GM21723 (cell line): ENCODE data around the gene TMEM184C.

Source experiments
- ATAC-seq: cut with Tn5 transposase; IDR thresholded peaks from one replicate; pipeline ENCODE4 v1.9.1; 2021; ENCODE audit warnings: mild to moderate bottlenecking, moderate library complexity; ENCODE audit not compliant: unreplicated experiment

TMEM184C gene

DNA sequence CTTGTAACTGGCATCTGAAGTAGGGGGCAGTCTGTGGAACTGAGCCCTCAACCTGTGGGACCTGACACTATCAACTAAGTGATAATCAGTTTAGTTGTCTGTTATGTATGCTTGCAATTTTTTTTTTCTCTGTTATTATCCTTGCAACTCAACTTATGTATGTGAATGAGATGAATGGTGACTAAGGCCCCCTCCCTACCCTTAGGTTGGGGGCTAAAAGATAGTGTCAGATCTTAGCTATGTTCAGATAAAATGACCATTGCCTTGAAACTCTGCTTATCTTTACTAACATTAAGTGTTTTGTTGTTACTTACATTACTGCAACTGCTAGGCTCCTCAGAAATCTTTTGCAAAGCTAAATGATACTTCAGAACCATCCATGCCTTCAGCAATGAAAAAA lies 31.5 kb downstream of the TMEM184C start:
- ATAC-seq, result no peak

DNA sequence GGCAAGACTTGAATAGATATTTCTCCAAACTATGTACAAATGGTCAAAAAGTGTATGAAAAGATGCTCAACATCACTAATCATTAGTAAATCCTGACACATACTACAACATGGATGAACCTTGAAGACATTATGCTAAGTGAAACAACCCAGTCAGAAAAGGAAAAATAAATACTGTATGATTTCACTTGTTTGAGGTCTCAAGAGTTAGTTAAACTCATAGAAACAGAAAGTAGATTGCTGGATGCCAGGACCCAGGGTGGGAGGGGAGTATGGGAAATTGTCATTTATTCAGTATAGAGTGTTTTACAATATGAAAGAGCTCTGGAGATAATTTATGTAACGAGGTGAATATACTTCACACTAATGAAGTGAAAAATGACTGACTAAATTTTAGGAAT lies 34.4 kb downstream of the TMEM184C start:
- no peak for ATAC-seq

DNA sequence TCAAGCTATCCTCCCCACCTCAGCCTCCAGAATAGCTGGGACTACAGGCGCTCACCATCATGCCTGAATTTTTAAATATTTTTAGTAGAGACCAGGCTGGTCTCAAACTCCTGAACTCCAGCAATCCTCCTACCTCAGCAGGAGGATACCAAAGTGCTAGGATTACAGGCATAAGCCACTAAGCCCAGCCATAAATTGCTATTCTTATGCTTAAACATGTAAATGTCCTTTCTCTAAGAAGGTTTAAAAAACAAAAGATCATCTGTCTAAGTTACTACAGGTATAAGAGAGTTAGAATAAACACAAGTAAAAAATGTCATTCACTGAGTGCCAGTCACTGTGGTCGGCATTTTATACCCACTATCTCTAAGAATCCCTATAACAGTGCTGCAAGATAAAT lies 38.4 kb downstream of the TMEM184C start:
- ATAC-seq, result no peak

DNA sequence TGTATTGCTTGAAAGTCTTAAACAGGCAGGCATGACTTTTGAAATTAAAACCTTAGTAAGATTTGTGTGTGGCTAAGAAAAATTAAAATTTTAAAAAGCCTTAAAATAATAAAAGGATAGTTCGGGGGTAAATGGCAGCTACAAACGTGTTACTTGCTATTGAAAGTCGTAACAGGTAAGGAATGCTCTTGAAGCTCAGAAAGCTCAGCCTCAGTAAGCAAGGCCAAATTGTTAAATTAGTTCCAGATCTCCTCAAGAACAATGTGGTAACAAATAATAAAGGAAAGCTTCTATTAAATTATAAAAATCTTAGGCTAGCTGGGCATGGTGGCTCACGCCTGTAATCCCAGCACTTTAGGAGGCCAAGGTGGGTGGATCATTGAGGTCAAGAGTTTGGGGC lies 41.3 kb downstream of the TMEM184C start:
- no peak for ATAC-seq

DNA sequence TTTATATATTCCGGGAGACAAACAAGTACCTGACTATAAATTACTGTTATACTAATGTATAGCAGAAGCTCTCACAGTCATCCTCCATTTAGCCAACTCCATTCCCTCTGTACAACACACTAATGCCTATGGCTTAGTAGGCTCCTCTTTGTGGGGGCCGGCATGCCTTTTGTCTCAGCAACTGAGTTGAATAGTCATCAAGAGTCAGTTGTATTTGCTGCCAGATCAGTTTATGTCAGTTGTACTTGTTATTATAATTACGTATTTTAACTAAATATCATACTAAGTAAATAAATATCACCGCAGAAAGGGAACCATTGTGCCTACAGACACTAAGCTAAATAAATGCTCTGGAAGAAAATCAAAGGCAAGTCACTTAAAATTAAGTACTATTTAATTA lies 56.9 kb downstream of the TMEM184C start:
- ATAC-seq, result no peak

DNA sequence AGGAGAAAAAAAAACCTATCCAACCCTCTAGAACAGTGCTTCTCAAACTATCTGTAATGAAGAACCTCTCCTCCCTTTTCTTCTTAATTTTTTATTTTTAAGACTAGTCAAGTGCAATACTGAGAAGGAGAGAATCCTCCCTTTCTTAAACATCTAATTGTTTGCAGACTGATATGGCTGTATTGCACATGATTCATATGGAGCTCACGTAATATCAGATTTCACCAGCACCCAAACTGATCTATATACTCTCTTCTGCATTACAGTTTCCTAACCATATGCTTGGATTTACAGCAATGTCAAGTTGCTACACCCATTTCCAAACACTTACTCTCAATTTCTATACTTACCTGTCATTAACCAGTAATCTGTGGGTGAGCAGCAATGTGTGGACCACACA lies 57.3 kb downstream of the TMEM184C start:
- no peak for ATAC-seq

DNA sequence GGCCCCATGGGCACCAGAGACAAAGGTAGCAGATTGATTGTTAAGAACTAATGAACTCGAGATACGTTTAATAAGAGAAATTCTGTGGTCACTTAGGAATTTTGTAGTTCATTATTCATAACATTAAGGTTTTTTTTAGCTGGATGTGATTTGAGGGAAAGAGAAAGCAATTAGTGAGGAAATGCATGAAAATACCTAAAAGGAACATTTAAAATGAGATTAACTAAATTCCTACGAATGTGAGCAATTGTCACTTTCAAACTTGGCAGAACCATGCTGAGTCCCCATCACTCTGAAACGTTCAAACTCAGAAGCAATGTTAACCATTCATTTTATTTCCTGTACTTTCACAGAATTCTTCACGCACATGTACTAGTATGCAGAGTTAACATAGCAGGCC lies 60.9 kb downstream of the TMEM184C start:
- no peak for ATAC-seq

DNA sequence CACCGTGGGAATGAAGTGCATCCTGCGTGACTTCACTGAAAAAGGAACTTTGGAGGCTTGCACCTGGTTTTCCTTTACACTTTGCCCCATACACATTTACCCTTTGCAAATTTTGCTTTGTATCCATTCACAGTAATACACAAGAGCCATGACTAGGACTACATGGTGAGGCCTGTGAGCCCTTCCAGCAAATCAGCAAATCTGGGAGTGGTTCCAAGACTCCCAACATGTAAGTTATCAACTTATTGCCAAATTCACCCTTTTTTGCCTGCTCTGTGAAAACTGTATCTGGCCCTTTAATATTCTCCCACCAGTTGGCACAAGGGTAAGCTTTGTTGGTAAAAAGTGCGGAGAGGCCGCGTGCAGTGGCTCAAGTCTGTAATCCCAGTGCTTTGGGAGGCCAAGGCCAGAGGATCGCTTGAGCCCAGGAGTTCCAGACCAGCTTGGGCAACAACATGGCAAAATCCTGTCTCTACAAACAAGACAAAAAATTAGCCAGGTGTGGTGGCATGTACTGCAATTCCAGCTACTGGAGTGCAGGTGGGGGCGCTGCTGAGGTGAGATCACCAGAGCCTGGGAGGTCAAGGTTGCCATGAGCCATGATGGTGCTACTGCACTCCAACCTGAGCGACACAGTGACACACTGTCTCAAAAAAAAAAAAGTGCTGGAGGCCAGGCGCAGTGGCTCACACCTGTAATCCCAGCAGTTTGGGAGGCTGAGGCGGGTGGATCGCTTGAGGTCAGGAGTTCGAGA lies 61.8 kb downstream of the TMEM184C start:
- ATAC-seq, result no peak

DNA sequence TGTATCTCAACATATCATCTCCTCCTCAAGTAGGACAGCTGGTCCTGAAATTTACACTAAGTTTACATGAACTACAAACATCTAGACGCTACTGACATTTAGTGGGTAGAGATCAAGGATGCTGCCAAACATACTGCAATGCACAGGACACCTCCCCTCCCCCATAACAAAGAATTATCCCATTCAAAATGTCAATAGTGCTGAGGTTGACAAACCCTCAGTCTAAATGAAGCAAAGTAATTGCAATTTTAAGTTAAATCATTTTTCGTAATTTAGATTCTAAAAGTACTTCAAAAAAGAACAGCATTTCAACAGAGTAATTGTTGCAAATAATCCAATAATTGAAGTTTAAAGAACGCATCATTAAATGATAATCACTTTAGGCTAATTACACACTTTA lies 65.6 kb downstream of the TMEM184C start:
- no peak for ATAC-seq

DNA sequence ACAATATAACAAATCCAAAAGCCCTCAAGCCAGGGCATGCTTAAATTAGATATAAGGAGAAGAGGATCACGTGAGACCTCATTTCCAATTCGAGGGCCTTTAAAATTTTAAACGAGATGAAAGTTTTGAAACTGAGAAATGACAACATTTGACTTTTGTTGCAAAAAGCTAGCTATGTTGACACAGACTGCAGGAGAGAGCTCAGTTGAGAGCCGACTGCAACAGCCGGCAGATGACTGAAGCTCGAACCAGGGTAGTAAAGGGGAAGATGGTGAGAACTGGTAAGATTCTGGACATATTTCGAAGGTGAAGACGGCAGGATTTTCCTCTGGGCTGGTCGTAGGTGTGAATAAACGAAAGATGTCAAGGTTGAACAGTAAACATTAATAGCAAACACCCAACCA lies 66.0 kb downstream of the TMEM184C start:
- ATAC-seq, result no peak

DNA sequence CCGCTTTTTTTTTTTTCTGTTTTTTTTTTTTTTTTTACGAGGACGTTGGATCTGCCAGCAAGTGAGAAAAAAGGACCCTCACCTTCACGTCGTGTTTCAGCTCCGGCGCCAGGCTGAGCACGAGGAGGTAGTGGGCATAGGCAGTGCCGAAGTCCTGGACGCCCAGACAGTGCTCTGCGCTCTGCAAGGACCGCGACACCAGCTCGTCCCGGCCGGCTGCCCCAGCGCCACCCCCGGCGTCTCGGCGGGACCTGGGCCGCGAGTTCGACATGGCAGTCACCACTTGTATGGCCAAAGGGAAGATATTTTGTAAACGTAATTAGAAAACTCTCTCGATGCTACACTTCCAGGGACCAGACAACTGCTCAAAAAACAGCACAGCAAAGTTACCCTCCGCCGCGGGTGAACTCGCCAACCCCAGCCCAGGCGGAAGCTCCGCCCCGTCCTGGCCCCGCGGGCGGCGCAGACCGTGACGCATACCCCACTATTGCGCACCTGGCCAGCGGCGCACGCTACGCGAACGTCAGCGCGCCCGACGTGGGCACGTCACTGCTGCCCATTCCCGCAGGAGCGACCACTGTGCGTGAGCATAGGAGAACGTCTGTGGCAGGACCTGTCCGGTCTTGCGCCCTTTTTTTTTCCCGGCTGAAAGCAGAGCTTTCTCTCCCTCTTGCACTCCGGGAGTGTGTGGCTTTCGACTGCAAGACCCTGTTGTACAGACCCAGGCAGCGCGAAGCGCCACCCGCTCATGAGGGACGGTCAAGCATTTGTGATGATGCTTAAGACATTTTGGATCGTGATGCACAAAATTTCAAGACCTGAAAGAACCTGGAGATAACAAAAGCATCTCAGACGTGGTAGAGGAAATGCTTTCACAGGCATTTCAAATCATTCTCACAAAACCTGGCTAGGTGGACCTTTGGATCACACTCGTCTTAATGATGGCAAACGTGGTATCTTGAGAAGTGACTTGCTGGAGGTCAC lies 66.8 kb downstream of the TMEM184C start, which contains the start of gene PRMT9:
TSS of gene PRMT9 (minus strand) at position 447 of the 984 bp plus-strand sequence. CDS start at position 271, 176 bp downstream.
- ATAC-seq, result peak; percentile 100

DNA sequence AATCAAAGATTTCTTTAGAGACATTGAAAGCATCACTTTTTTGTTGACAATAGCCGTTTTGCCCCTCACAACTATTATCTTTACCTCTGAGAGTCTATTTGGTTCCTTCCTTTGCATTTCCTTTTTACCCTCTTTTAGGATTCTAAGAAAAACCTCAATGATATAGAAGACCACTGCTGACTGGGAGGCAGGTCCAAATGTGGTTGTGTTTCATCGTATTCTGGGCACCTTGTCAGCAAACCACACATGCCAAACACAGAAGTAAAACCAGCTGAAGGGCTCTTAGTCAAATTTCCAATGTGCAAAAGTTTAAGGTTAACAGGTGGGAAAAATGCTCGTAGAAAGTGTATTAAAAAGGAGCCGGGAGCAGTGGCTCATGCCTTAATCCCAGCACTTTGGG lies 71.9 kb downstream of the TMEM184C start:
- ATAC-seq, result no peak

DNA sequence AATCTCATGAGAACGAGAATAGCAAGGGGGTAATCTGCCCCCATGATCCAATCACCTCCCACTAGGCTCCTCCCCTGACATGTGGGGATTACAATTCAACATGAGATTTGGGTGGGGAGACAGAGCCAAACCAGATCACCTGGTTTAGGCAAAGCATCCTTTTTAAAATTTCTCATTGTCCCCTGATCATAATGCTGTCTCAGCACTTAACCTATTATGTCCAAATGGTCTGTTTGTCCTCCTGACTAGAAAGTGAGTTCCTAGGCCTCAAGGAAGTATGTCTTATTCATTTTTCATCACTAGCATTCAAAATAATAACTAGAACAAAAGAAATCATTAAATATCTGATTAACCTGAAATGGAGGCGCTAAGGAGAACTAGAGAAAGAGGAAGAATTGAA lies 74.6 kb downstream of the TMEM184C start:
- no peak for ATAC-seq

DNA sequence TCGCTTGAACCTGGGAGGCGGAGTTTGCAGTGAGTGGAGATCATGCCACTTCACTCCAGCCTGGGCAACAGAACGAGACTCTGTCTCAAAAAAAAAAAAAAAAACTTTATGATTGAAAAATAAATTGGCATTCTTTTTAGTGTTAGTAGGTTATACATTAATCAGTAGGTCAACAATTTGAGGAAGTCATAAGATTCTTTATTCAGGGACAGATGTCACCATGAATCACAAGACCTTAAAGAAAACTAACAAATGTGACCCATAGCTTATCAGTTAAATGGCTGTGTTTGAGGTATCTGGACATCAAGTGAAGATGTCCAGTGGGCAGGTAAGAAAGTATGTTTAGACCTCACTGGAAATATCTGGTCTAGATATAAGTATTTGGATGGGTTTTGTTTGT lies 76.0 kb downstream of the TMEM184C start:
- ATAC-seq, result no peak

DNA sequence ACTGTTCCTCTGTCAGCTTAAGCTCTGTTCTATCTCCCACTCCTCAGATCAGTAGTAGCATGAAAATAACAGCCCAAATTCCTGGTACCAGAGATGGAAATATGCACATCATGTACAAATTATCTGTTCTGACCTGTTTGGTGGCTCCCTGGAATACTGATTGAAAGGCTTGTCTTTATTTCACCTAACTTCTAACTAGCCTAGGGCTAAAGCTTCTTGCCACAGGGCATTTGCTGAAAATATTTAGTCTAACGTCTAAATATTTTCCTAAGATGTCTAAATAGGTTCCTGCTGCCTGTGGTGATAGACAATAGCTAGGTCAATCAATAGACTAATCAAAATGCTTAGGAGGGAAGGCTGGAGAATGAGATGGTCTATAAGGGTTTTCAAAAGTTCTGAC lies 79.7 kb downstream of the TMEM184C start:
- ATAC-seq, result no peak

DNA sequence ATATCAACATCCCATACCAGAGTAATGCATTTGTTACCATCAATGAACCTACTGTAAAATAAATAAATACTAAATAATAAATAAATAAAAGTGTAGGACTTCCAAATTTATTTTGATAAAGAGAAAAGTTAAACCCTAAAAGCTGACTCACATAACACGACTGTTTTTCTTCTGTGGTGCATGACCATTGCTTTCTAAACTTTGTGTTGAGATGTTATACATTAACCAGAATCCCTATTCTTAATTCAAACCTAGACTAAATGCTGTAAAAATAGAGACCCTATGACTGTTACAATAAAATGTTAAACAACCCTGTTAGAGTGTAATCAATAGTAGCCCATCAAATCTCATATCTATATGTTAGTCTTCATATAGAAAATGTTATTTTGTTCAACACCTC lies 87.6 kb downstream of the TMEM184C start:
- ATAC-seq, result no peak

DNA sequence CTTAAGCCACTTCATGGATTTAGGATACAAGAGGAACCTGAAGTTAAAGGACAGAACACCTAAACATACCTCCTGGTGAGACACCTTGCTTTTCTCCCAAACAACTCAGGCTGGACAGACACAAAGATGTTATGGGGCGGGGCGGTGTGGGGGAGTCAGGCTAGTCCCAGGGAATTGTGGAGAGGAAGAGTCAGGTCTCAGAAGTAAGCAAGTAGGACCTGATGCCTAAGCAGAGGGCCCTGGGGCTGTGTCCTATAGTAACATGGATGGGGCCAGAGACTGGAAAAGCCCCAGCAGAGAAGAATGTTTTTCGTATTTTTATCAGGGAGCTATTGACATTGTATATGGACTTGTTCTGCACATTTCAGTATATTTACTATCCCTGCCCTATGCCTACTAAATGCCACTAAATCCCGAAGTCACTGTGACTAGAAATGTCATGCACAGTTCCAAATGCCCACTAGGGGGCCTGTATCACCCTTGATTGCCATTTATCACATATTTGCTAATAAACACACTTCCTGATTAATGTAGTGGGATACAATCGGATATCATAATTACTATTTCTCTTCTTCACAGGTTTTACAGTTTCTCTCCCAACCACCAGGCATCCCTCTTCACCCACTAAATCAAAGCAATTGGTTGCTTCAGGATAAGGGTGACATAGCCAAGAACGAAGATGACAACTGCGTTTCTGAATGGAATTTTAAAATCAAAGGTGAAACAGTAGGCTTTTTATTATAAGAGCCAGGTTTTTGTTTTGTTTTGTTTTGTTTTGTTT lies 90.9 kb downstream of the TMEM184C start:
- peak; percentile 77 for ATAC-seq

DNA sequence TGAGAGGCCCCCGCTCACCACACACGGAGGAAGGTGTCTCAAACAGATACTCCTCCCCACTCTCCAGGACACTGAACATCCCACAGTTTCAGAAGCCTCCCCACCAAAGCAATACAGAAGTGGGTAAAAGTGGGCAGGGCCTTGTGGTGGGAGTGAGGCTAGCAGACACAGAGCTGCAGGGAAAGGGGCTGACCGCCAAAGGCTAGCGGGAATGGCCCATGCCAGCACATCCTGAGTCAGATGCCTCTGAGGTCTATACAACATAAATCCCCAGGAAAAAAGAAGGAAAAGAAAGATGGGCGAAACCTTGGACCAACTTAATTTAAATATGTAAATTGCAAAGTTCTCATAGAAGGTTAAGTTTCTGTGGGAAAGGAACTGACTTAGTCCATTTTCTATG lies 92.8 kb downstream of the TMEM184C start:
- ATAC-seq, result no peak

DNA sequence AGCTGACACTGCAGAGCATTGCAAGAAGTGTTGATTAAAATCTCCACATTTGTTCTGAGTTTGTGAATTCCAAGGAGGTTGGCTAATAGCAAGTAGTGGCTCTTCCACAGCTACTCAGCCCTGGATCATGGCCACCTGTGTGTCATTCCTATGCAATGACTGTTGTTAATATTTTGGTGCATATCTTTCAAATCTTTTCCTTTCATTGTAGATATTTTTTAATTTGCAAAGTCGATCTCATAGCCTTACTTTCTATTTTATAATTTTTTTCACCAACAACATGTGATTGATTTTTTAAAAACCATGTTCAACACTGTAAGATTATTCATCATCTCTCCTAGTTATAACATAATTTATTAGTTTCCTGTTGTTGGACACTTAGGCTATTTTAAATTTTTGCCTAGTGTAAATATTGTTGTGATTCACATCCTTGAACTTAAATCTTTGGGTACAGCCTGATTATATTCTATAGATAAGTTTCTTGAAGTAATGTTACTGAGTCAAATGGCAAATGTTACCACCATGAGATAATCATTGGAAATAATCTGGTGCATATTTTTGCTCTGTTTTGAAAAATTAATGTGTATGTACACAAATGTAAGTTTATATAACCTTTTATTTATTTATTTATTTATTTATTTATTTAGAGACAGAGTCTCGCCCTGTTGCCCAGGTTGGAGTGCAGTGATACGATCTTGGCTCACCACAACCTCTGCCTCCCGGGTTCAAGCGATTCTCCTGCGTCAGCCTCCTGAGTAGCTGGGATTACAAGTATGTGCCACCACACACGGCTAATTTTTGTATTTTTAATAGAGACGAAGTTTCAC lies 97.6 kb downstream of the TMEM184C start:
- ATAC-seq, result no peak

DNA sequence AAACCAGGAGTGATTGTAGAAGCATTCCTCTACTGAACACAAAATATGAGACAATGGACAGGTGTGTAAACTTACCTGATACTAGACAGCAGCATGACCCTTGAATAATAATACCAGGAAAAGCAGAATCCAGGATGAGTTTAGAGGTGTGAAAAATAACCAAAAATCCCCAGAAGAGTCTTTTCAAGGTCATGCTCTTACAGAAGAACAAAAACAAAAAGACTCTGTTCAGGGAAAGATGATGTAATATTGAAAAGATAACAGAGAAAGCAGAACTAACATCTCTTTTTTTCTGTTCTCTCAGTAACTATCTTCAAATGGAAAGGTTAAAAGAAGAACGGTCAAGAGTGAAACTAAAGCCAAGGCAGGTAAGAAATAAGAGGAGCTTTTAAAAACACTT lies 100.7 kb downstream of the TMEM184C start:
- ATAC-seq, result peak; percentile 91
